HepG2 (cell line): ENCODE measurements around the gene TMEM165. TPM values are rescaled to one million over a fixed set of nuclear protein-coding genes. Genes with fewer than 3 reads are reported as not detected.
A peak's percentile ranks its signal among the peaks of the same experiment; 100 is the strongest.

Experiments used
- CREM ChIP-seq, 2 experiments: sonication (generic) in 1 of 2; formaldehyde crosslinking in 1 of 2; IDR thresholded peaks; 2 replicates each; pipeline versions ENCODE4 v1.4.0 to v1.6.1; 2016 to 2020; ENCODE audit warnings: antibody characterized with exemption in 1 of 2, mild to moderate bottlenecking in 1 of 2, missing genetic modification reagents in 1 of 2
- HMGXB3 ChIP-seq: sonication (generic); formaldehyde crosslinking; IDR thresholded peaks from 2 replicates; pipeline ENCODE4 v1.4.0; 2020; ENCODE audit warnings: missing genetic modification reagents, borderline replicate concordance
- HNF1A ChIP-seq, 2 experiments: sonication (generic) in 1 of 2; formaldehyde crosslinking in 1 of 2; IDR thresholded peaks; 2 replicates each; pipeline versions ENCODE4 v1.4.0 to v1.6.1; 2016 to 2020; ENCODE audit warnings: borderline replicate concordance in 1 of 2, low read depth in 1 of 2, mild to moderate bottlenecking in 1 of 2, missing genetic modification reagents in 1 of 2
- JUND ChIP-seq: sonication (generic); formaldehyde crosslinking; IDR thresholded peaks from 2 replicates; pipeline ENCODE4 v1.8.0; 2022; ENCODE audit warnings: mild to moderate bottlenecking, missing genetic modification reagents
- KLF12 ChIP-seq: sonication (generic); formaldehyde crosslinking; IDR thresholded peaks from 2 replicates; pipeline ENCODE4 v1.4.0; 2020; ENCODE audit warnings: missing genetic modification reagents, borderline replicate concordance
- LCORL ChIP-seq, 2 experiments: fragments of 450-650 bp in 1 of 2; sonication (generic) in 1 of 2; formaldehyde crosslinking in 1 of 2; IDR thresholded peaks; 2 replicates each; pipeline versions ENCODE4 v1.5.0 to v1.6.1; 2017 to 2020; ENCODE audit warnings: antibody characterized with exemption in 1 of 2, missing genetic modification reagents in 1 of 2
- PAWR ChIP-seq: sonication (generic); formaldehyde crosslinking; IDR thresholded peaks from 2 replicates; pipeline ENCODE4 v1.4.0; 2020; ENCODE audit warnings: missing genetic modification reagents, mild to moderate bottlenecking, borderline replicate concordance
- PCBP1 ChIP-seq: fragments of 200-400 bp; formaldehyde crosslinking; IDR thresholded peaks from 2 replicates; pipeline ENCODE4 v1.6.1; 2017; ENCODE audit warnings: mild to moderate bottlenecking, low read depth, low read length, borderline replicate concordance
- PREB ChIP-seq: sonication (generic); formaldehyde crosslinking; IDR thresholded peaks from 2 replicates; pipeline ENCODE4 v1.4.0; 2020; ENCODE audit warnings: missing genetic modification reagents
- SALL1 ChIP-seq: sonication (generic); formaldehyde crosslinking; IDR thresholded peaks from 2 replicates; pipeline ENCODE4 v1.8.0; 2022; ENCODE audit warnings: mild to moderate bottlenecking, missing genetic modification reagents
- WIZ ChIP-seq: sonication (generic); formaldehyde crosslinking; IDR thresholded peaks from 2 replicates; pipeline ENCODE4 v1.5.1; 2020; ENCODE audit warnings: mild to moderate bottlenecking, missing genetic modification reagents
- ZBTB21 ChIP-seq: sonication (generic); formaldehyde crosslinking; IDR thresholded peaks from 2 replicates; pipeline ENCODE4 v1.4.0; 2020; ENCODE audit warnings: missing genetic modification reagents
- ZNF225 ChIP-seq: sonication (generic); formaldehyde crosslinking; IDR thresholded peaks from 2 replicates; pipeline ENCODE4 v1.4.0; 2020; ENCODE audit warnings: mild to moderate bottlenecking, missing genetic modification reagents
- ZNF569 ChIP-seq: sonication (generic); formaldehyde crosslinking; IDR thresholded peaks from 2 replicates; pipeline ENCODE4 v1.5.0; 2020; ENCODE audit warnings: mild to moderate bottlenecking, missing genetic modification reagents, moderate library complexity, borderline replicate concordance
- ZNF678 ChIP-seq: sonication (generic); formaldehyde crosslinking; IDR thresholded peaks from 2 replicates; pipeline ENCODE4 v1.4.0; 2020; ENCODE audit warnings: mild to moderate bottlenecking, missing genetic modification reagents
- ZNF713 ChIP-seq: sonication (generic); formaldehyde crosslinking; IDR thresholded peaks from 2 replicates; pipeline ENCODE4 v1.4.0; 2020; ENCODE audit warnings: mild to moderate bottlenecking, missing genetic modification reagents
- ZNF766 ChIP-seq: sonication (generic); formaldehyde crosslinking; IDR thresholded peaks from 2 replicates; pipeline ENCODE4 v1.5.0; 2020; ENCODE audit warnings: missing genetic modification reagents, borderline replicate concordance
- polyA plus RNA-seq, 8 experiments: library from polyadenylated mRNA; depleted of rRNA in 3 of 8; stranded (reverse) in 7 of 8; unstranded in 1 of 8; fragments of >200 nt; fragmentation: Illumina TruSeq in 4 of 8; extraction: Trizol in 4 of 8; gene quantifications; 2 replicates each; pipeline versions ENCODE4 v1.2.1 to v1.2.3, GENCODE V29; 2011 to 2016; ENCODE audit warnings: low read depth in 4 of 8, missing spikeins in 1 of 8, mixed read lengths in 1 of 8; ENCODE audit not compliant: insufficient read depth in 1 of 8
- total RNA-seq, 5 experiments: library from RNA; depleted of rRNA; stranded (reverse); fragments of >200 nt; fragmentation: Illumina TruSeq; extraction: Trizol; gene quantifications; 2 replicates each; pipeline ENCODE4 v1.2.3, GENCODE V29; 2016; ENCODE audit warnings: low read depth in 1 of 5
- TF ChIP-seq, protein P1 (sequence below): sonication (generic); formaldehyde crosslinking; IDR thresholded peaks from 2 replicates; pipeline ENCODE4 v1.5.0; 2020; ENCODE audit warnings: missing genetic modification reagents, mild to moderate bottlenecking, borderline replicate concordance

Gene TMEM165
- total and polyA plus RNA-seq, 2 of the 13 experiments (the other 11 are each of a cell fraction or from before 2014, with no cell fraction given), result 54.6 to 103 TPM

- TF ChIP-seq WIZ (CRISPR knock-in tag) (no peak), PCBP1 (no peak), ZNF766 (CRISPR knock-in tag) (no peak), PAWR (no peak), SALL1 (CRISPR knock-in tag) (peak; percentile 74), CREM (IDR thresholded peaks at IDR 0.05) (peak; percentile 41; the same call in 1 of the 2 replicates), CREM (CRISPR knock-in tag; IDR thresholded peaks at IDR 0.05) (no peak), LCORL (IDR thresholded peaks at IDR 0.05) (no peak), LCORL (CRISPR knock-in tag; IDR thresholded peaks at IDR 0.05) (no peak), PREB (no peak), JUND (no peak), KLF12 (no peak), HMGXB3 (CRISPR knock-in tag) (no peak), ZNF713 (CRISPR knock-in tag) (no peak), HNF1A (IDR thresholded peaks at IDR 0.05; ENCODE audit: low read depth) (no peak), HNF1A (CRISPR knock-in tag; IDR thresholded peaks at IDR 0.05; ENCODE audit: borderline replicate concordance) (no peak), ZNF569 (CRISPR knock-in tag) (no peak), ZNF678 (CRISPR knock-in tag) (no peak), ZBTB21 (peak; percentile 32; the same call in 1 of the 2 replicates), ZNF225 (no peak)
- TF ChIP-seq, protein P1, sequence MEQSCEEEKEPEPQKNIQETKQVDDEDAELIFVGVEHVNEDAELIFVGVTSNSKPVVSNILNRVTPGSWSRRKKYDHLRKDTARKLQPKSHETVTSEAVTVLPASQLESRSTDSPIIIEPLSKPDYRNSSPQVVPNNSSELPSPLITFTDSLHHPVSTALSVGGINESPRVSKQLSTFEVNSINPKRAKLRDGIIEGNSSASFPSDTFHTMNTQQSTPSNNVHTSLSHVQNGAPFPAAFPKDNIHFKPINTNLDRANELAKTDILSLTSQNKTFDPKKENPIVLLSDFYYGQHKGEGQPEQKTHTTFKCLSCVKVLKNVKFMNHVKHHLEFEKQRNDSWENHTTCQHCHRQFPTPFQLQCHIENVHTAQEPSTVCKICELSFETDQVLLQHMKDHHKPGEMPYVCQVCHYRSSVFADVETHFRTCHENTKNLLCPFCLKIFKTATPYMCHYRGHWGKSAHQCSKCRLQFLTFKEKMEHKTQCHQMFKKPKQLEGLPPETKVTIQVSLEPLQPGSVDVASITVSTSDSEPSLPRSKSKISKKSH (CRISPR knock-in tag), result no peak
These were observed 42.6 kb downstream of the TMEM165 start (continued) for GRCh38 chr4:55438314-55438713.
